GM19193 (cell line): ENCODE measurements around the gene UBE4A.

Experiments
- POLR2A ChIP-seq: IDR thresholded peaks from 4 replicates; pipeline ENCODE4 v1.6.1; 2011; ENCODE audit not compliant: insufficient read depth, insufficient read length; ENCODE audit errors: extremely low read depth

The UBE4A gene

GRCh38 chr11:118438314-118438931, 79.0 kb downstream of the UBE4A start:
- no peak for TF ChIP-seq POLR2A

GRCh38 chr11:118439646-118440045, 80.2 kb downstream of the UBE4A start:
- no peak for TF ChIP-seq POLR2A

DNA sequence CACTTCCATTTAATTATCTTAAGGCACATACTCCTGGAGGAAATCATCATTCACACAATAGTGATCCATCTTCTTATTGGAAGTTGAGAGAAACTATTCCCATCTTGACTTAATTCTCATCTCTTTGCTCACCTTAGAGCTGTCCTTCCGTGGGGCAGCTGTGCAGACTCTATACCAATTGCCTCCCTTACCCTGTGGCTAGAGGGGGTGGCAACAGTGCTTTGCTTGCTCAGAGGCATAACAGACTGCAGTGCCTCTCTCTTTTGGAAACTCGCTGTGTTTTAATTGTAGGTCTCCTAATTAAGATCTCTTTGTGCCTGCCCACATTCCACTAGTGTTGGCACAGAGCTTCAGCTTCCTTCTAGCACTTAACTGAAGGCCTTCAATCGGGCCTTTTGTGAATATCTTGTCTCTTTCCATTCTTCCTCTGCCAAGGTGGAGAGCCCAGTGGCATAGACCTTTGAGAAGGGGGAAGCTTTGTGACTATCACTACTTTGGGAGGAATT, 82.4 kb downstream of the UBE4A start:
- no peak for TF ChIP-seq POLR2A

- no peak for TF ChIP-seq POLR2A
These were observed 82.9 kb downstream of the UBE4A start for GRCh38 chr11:118442301-118442700.

DNA sequence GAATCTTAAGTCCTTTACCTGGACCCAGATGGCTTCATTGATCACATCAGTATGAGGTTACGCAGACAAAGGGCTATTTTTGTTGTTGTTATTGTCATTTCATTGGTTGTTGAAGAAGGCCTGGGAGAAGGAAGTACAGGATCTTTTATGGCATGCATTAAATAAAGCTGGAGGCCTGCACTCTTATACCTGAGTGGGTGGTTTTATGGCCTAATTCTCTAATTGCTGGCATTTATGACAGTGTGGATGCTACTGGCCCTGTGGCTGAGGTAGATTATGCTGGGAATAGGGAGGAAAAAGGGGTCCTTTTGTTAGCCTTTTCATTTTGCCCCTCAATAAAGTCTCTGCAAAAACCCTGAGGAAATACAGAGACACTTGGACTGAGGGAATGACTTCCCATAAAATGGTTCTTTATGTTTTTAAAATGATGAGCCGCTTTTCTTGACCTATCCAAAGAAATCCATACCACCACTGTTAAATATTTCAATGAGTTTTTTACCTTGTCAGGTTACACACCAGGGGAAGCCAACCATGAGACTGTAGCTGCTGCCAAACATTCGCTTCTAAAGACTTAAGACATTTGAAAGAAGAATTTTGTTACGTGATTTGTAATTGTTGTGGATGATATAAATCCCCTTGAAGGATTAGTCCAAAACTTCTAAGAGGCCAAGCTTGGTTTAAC, 83.6 kb downstream of the UBE4A start:
- no peak for TF ChIP-seq POLR2A

DNA sequence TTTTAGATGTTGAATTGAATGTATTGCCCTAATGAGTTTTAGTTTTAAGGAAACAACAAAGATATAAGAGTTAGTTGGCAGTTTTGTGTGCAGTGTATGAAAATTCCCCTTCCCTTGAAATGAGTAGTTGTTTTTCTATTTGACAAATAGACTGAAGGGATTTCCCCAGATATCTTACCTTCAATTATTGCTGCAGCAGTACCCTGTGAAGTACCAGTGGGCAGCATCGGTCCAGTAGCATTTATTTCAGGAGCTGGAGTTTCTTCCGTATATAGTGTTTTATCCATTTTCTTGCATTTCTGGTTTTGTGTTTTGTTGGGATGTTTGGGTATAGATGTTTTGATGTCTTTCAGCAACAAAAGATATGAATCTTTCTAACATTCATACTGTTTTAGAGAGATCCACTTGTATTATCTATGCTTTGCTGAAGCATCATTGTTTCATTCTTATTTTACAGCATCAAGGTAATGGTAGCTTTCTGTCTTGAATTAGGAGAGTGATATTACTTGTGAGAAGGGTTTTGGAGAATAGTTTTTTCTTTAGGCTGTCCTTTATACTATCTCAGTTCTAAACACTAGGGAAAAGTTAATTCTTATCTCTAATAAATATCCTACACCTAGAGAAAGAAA, 84.3 kb downstream of the UBE4A start:
- TF ChIP-seq POLR2A: no peak

GRCh38 chr11:118447423-118447822, 88.0 kb downstream of the UBE4A start:
- no peak for TF ChIP-seq POLR2A

GRCh38 chr11:118448294-118448693, 88.9 kb downstream of the UBE4A start:
- no peak for TF ChIP-seq POLR2A
